HepG2 (cell line): ENCODE data around the gene EXOC7. TPM values are rescaled to one million over a fixed set of nuclear protein-coding genes. Genes with fewer than 3 reads are reported as not detected.
A peak's percentile ranks its signal among the peaks of the same experiment; 100 is the strongest.

ENCODE experiments used
- ATAC-seq: fragments of 200-7000 bp; cut with Tn5 transposase; 3 replicates; pipeline ENCODE4 v1.9.1; 2020; ENCODE audit warnings: mild to moderate bottlenecking, moderate library complexity
- BruUV-seq: library from RNA; stranded (reverse); fragments of 400-500 nt; replicated peaks from 2 replicates; lab custom pipeline; 2021; lab: Mats Ljungman, UMichigan
- CTCF ChIA-PET: fragments of 300-600 bp; formaldehyde crosslinking; extraction: SDS; loops from one replicate; lab custom pipeline; 2021; ENCODE audit warnings: low total read pairs, inconsistent platforms, low intra/inter-chr PET ratio; lab: Yijun Ruan, JAX
- POLR2A ChIA-PET: fragments of 350-600 bp; sonication (Branson Sonifier 250); formaldehyde crosslinking; loops from one replicate; lab custom pipeline; 2020; ENCODE audit warnings: antibody characterized with exemption, inconsistent platforms; lab: Yijun Ruan, JAX
- DNase-seq: peaks from one replicate; pipeline ENCODE4 v3.0.0-alpha.2; 2015; ENCODE audit warnings: low spot score
- FAIRE-seq: peaks from 3 replicates; lab custom pipeline; 2011; peaks lifted over from hg19 to GRCh38; lab: Jason Lieb, UNC
- H2AFZ ChIP-seq: one replicate; pipeline ENCODE4 v1.6.1; 2011; ENCODE audit warnings: low read length, inconsistent platforms
- H3K27ac ChIP-seq: fragments of 300-600 bp; 3 replicates; pipeline ENCODE4 v1.8.0; 2011; ENCODE audit warnings: mixed run types, mild to moderate bottlenecking, mixed read lengths, low read length, inconsistent platforms; ENCODE audit not compliant: insufficient read depth; ENCODE audit errors: extremely low read length
- H3K27me3 ChIP-seq, 2 experiments: fragments of 200-600 bp in 1 of 2; 2 replicates in 1 of 2; 3 replicates in 1 of 2; pipeline versions ENCODE4 v1.6.0 to v1.8.0; 2011; ENCODE audit warnings: low read length in 2 of 2, mild to moderate bottlenecking in 2 of 2, moderate library complexity in 2 of 2, inconsistent platforms in 1 of 2; ENCODE audit not compliant: insufficient read depth in 2 of 2, control insufficient read depth in 1 of 2
- H3K36me3 ChIP-seq, 2 experiments: fragments of 200-600 bp in 1 of 2; replicated peaks in 1 of 2; 2 replicates in 1 of 2; 3 replicates in 1 of 2; pipeline versions ENCODE4 v1.5.1 to v1.8.0; 2011; ENCODE audit warnings: low read length in 2 of 2, inconsistent platforms in 1 of 2; ENCODE audit not compliant: insufficient read depth in 2 of 2, control insufficient read depth in 1 of 2
- H3K4me1 ChIP-seq: 2 replicates; pipeline ENCODE4 v1.5.1; 2012; ENCODE audit warnings: low read length, inconsistent platforms; ENCODE audit not compliant: insufficient read depth
- H3K4me2 ChIP-seq: 2 replicates; pipeline ENCODE4 v1.6.0; 2011; ENCODE audit warnings: low read depth, low read length, inconsistent platforms
- H3K4me3 ChIP-seq, 3 experiments: fragments of 200-600 bp in 1 of 3; sonication (generic), shearing (Covaris generic) in 1 of 3; replicated peaks in 1 of 3; 2 replicates each; pipeline ENCODE4 v1.5.1; 2011 to 2016; ENCODE audit warnings: low read length in 3 of 3, inconsistent platforms in 2 of 3, low read depth in 2 of 3, mild to moderate bottlenecking in 2 of 3, control low read depth in 1 of 3, mixed read lengths in 1 of 3; ENCODE audit not compliant: insufficient read depth in 1 of 3
- H3K79me2 ChIP-seq: one replicate; pipeline ENCODE4 v1.6.1; 2011; ENCODE audit warnings: low read length, inconsistent platforms; ENCODE audit not compliant: insufficient read depth
- H3K9ac ChIP-seq: 2 replicates; pipeline ENCODE4 v1.6.0; 2011; ENCODE audit warnings: mild to moderate bottlenecking, low read depth, low read length, inconsistent platforms; ENCODE audit not compliant: insufficient read depth
- H3K9me3 ChIP-seq: 2 replicates; pipeline ENCODE4 v1.5.1; 2012; ENCODE audit warnings: mild to moderate bottlenecking, low read length
- H4K20me1 ChIP-seq: 2 replicates; pipeline ENCODE4 v1.6.0; 2011; ENCODE audit warnings: inconsistent platforms, mild to moderate bottlenecking, low read length, moderate library complexity; ENCODE audit not compliant: insufficient read depth
- HES4 ChIP-seq: sonication (generic); formaldehyde crosslinking; IDR thresholded peaks from 2 replicates; pipeline ENCODE4 v1.9.0; 2021; ENCODE audit warnings: mild to moderate bottlenecking, missing genetic modification reagents, borderline replicate concordance
- HIVEP1 ChIP-seq: sonication (generic); formaldehyde crosslinking; IDR thresholded peaks from 2 replicates; pipeline ENCODE4 v1.4.0; 2020; ENCODE audit warnings: mild to moderate bottlenecking, missing genetic modification reagents
- HOXA3 ChIP-seq: sonication (generic); formaldehyde crosslinking; IDR thresholded peaks from 2 replicates; pipeline ENCODE4 v1.5.0; 2020; ENCODE audit warnings: missing genetic modification reagents
- IKZF1 ChIP-seq: fragments of 450-650 bp; IDR thresholded peaks from 2 replicates; pipeline ENCODE4 v1.7.1; 2016
- ZFP36L1 ChIP-seq: sonication (generic); formaldehyde crosslinking; IDR thresholded peaks from 2 replicates; pipeline ENCODE4 v1.8.0; 2022; ENCODE audit warnings: mild to moderate bottlenecking, missing genetic modification reagents, moderate library complexity
- ZFP37 ChIP-seq: sonication (generic); formaldehyde crosslinking; IDR thresholded peaks from 2 replicates; pipeline ENCODE4 v1.4.0; 2020; ENCODE audit warnings: missing genetic modification reagents, borderline replicate concordance
- ZNF460 ChIP-seq: sonication (generic); formaldehyde crosslinking; IDR thresholded peaks from 2 replicates; pipeline ENCODE4 v1.5.1; 2020; ENCODE audit warnings: missing genetic modification reagents, mild to moderate bottlenecking, borderline replicate concordance
- ZNF672 ChIP-seq: sonication (generic); formaldehyde crosslinking; IDR thresholded peaks from 2 replicates; pipeline ENCODE4 v1.8.1; 2022; ENCODE audit warnings: missing genetic modification reagents
- WGBS: methylation state at CpG from one replicate; pipeline ENCODE4 v1.1.6; 2017; ENCODE audit warnings: low lambda C conversion rate; 5-methylcytosine and 5-hydroxymethylcytosine counted together
- in situ Hi-C: cut with HindIII; loops from 2 replicates; pipeline ENCODE4 v1.10.0; 2017; ENCODE audit warnings: low pct_unique_long_range_greater_than_20kb; ENCODE audit not compliant: extremely low pct_ligation_motif_present
- intact Hi-C: fragments of 100-400 bp; cut with micrococcal nuclease; formaldehyde crosslinking; loops from one replicate; pipeline ENCODE4 v1.10.0; 2022; ENCODE audit not compliant: unreplicated experiment
- polyA plus RNA-seq, 8 experiments: library from polyadenylated mRNA; depleted of rRNA in 3 of 8; stranded (reverse) in 7 of 8; unstranded in 1 of 8; fragments of >200 nt; fragmentation: Illumina TruSeq in 4 of 8; extraction: Trizol in 4 of 8; gene quantifications; 2 replicates each; pipeline versions ENCODE4 v1.2.1 to v1.2.3, GENCODE V29; 2011 to 2016; ENCODE audit warnings: low read depth in 4 of 8, missing spikeins in 1 of 8, mixed read lengths in 1 of 8; ENCODE audit not compliant: insufficient read depth in 1 of 8
- total RNA-seq, 5 experiments: library from RNA; depleted of rRNA; stranded (reverse); fragments of >200 nt; fragmentation: Illumina TruSeq; extraction: Trizol; gene quantifications; 2 replicates each; pipeline ENCODE4 v1.2.3, GENCODE V29; 2016; ENCODE audit warnings: low read depth in 1 of 5
- TF ChIP-seq, protein P1 (sequence below): sonication (generic); formaldehyde crosslinking; IDR thresholded peaks from 2 replicates; pipeline ENCODE4 v1.4.0; 2020; ENCODE audit warnings: mild to moderate bottlenecking, missing genetic modification reagents
- TF ChIP-seq, protein P2 (sequence below): sonication (generic); formaldehyde crosslinking; IDR thresholded peaks from 2 replicates; pipeline ENCODE4 v1.4.0; 2020; ENCODE audit warnings: missing genetic modification reagents

EXOC7 gene
- total and polyA plus RNA-seq, 2 of the 13 experiments (the other 11 are each of a cell fraction or from before 2014, with no cell fraction given), result 86.9 to 116 TPM

- H3K9me3 ChIP-seq, result no peaks in the 10 kb centered on the region
- no peaks in the 10 kb centered on the region for H3K79me2 ChIP-seq
- no TSS peak for BruUV-seq
- H3K4me1 ChIP-seq, result peaks cover 28% of the 10 kb centered on the region
- DNase-seq (no peak), FAIRE-seq (no peak), ATAC-seq (no peak)
- H3K36me3 ChIP-seq, result no peaks in the 10 kb centered on the region
- no peaks in the 10 kb centered on the region for H4K20me1 ChIP-seq
- ChIA-PET POLR2A (interaction anchor here (0.9 to 2.8 kb wide), 5 partner anchors 9 to 142 kb away, joined by 3 to 13 read pairs (median 4); partner anchors contain the start of genes EXOC7 and UBALD2), CTCF (interaction anchor here (3.8 to 5.1 kb wide), 3 partner anchors 24 to 156 kb away, joined by 35 to 78 read pairs (median 50); no protein-coding TSS in a partner anchor)
- no peak overlapping the region for H3K27ac ChIP-seq
- TF ChIP-seq HES4 (CRISPR knock-in tag), result no peak
- 0 out of 2 replicates have a peak, but pooled peaks have one; percentile 34 for TF ChIP-seq IKZF1
- peak; percentile 56; the same call in 1 of the 2 replicates for TF ChIP-seq ZNF460 (CRISPR knock-in tag)
- intact Hi-C loops, result no loop called here
- in situ Hi-C loops, result loop anchor here (5.0 kb wide), 2 partner anchors 34 to 154 kb away; no protein-coding TSS in a partner anchor
- 66% methylated on average over 5 of the region's 5 CpGs for WGBS
- peaks cover 0 to 13% of the 10 kb centered on the region in 2 experiments; a peak in 3 of 5 replicates for H3K27me3 ChIP-seq
- H3K9ac ChIP-seq, result no peak overlapping the region
- no peak overlapping the region for H3K4me2 ChIP-seq
- no peak overlapping the region for H2AFZ ChIP-seq
- no peak overlapping the region for H3K4me3 ChIP-seq
Observed at GRCh38 chr17:76123191-76123499, 19.6 kb upstream of the EXOC7 start.

DNA sequence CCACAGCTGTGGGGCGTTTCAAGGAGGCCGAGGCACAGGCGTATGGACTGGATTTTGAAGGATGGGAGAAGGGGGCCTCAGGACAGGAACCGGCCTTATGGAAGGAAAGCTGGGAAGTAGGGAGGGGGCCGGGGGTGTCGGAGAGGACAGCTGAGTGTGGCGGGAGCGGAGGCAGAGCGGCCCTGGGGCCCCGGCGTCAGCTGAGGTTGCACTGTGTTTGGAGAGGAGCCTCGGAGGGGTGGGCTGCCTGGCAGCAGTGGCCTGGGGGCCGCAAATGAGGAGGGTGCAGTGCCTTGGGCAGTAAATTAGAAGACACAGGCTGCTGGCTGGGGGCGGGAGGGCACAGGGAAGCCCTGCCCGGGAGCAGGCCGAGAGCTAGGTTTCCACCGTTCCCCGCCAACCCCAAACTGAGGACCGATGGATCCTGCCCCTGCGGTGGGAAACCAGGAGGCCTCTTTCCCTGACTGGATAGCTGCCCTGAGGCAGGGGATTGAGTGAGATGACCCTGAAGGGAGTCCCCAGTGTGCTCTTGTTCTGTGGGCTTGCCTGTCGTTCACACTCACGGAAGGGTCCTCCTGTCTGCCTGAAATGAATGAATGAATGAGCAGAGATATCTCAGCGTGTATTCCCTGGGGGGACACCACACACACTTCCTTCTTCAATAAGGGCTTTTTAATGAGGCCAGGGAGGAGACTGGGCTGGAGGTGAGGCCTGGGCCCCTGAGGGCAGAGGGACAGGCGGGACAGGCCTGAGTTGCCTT is 19.0 kb upstream of the EXOC7 start:
- Histone ChIP-seq H3K4me3 (no peak overlapping the region; a peak in 1 of 6 replicates), H3K27ac (no peak overlapping the region), H3K27me3 (peaks cover 0 to 13% of the 10 kb centered on the region in 2 experiments; a peak in 3 of 5 replicates), H3K4me2 (no peak overlapping the region), H3K36me3 (no peaks in the 10 kb centered on the region), H2AFZ (no peak overlapping the region), H3K9me3 (no peaks in the 10 kb centered on the region), H4K20me1 (no peaks in the 10 kb centered on the region), H3K79me2 (no peaks in the 10 kb centered on the region), H3K4me1 (peaks cover 28% of the 10 kb centered on the region), H3K9ac (no peak overlapping the region)
- in situ Hi-C loops, result loop anchor here (5.0 kb wide), 2 partner anchors 35 to 155 kb away; no protein-coding TSS in a partner anchor
- TF ChIP-seq, protein P1, sequence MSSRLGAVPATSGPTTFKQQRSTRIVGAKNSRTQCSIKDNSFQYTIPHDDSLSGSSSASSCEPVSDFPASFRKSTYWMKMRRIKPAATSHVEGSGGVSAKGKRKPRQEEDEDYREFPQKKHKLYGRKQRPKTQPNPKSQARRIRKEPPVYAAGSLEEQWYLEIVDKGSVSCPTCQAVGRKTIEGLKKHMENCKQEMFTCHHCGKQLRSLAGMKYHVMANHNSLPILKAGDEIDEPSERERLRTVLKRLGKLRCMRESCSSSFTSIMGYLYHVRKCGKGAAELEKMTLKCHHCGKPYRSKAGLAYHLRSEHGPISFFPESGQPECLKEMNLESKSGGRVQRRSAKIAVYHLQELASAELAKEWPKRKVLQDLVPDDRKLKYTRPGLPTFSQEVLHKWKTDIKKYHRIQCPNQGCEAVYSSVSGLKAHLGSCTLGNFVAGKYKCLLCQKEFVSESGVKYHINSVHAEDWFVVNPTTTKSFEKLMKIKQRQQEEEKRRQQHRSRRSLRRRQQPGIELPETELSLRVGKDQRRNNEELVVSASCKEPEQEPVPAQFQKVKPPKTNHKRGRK, result 0 out of 2 replicates have a peak, but pooled peaks have one; percentile 52
- TF ChIP-seq, protein P2, sequence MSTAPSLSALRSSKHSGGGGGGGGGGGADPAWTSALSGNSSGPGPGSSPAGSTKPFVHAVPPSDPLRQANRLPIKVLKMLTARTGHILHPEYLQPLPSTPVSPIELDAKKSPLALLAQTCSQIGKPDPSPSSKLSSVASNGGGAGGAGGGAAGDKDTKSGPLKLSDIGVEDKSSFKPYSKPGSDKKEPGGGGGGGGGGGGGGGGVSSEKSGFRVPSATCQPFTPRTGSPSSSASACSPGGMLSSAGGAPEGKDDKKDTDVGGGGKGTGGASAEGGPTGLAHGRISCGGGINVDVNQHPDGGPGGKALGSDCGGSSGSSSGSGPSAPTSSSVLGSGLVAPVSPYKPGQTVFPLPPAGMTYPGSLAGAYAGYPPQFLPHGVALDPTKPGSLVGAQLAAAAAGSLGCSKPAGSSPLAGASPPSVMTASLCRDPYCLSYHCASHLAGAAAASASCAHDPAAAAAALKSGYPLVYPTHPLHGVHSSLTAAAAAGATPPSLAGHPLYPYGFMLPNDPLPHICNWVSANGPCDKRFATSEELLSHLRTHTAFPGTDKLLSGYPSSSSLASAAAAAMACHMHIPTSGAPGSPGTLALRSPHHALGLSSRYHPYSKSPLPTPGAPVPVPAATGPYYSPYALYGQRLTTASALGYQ (CRISPR knock-in tag), result no peak
- no peak for TF ChIP-seq ZFP37 (CRISPR knock-in tag)
- TF ChIP-seq ZFP36L1, result no peak
- TF ChIP-seq HIVEP1, result 0 out of 2 replicates have a peak, but pooled peaks have one; percentile 1
- TF ChIP-seq ZNF672 (CRISPR knock-in tag), result peak; percentile 97
- no peak for TF ChIP-seq HOXA3
- no TSS peak for BruUV-seq
- POLR2A ChIA-PET, result interaction anchor here (1.3 kb wide), 1 partner anchor 10 kb away, joined by 7 read pairs; no protein-coding TSS in a partner anchor
- 50% methylated on average over 20 of the region's 24 CpGs for WGBS
- ATAC-seq (no peak), DNase-seq (no peak), FAIRE-seq (no peak)
- intact Hi-C loops, result no loop called here
- CTCF ChIA-PET, result interaction anchor here (2.0 to 5.1 kb wide), 4 partner anchors 24 to 157 kb away, joined by 20 to 78 read pairs (median 42); no protein-coding TSS in a partner anchor
